Stimulated activated CD4-positive, alpha-beta T cell treated with anti-CD3 and anti-CD28 coated beads, Interleukin-4, amount 100 ng/mL, for 4 hours (primary cell): ENCODE data around the gene IMPA2.
"Not testable (repeated sequence)": the region's sequence is repeated elsewhere in the genome, so short reads cannot be mapped to it uniquely, and the experiment has no call there.

Experiments
- DNase-seq, 2 experiments: peaks; one replicate each; pipeline ENCODE4 v3.0.0-alpha.2; 2020

IMPA2 gene

DNA sequence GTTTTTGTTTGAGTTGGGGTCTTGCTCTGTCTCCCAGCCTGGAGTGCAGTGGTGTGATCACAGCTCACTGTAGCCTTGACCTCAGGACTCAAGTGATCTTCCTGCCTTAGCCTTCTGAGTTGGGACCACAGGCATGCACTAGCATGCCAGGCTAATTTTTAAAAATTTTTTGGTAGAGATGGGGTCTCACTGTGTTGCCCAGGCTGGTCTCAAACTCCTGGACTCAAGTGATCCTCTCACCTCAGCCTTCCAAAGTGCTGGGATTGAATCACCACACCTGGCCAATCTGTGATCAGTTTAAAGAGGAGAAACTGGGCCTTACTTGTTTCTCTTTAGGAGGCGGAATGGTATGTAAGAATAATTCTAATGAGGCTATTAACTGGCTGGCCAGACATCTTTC is 49.9 kb downstream of the IMPA2 start:
- DNase-seq, result no peak

GRCh38 chr18:12031846-12032245 is 50.5 kb downstream of the IMPA2 start:
- DNase-seq, result no peak

GRCh38 chr18:12032786-12033642 is 51.7 kb downstream of the IMPA2 start:
- DNase-seq, result no peak

- no peak for DNase-seq
Observed at GRCh38 chr18:12033643-12034025, 52.3 kb downstream of the IMPA2 start.

GRCh38 chr18:12034241-12035100 is 53.2 kb downstream of the IMPA2 start:
- DNase-seq, result no peak

DNA sequence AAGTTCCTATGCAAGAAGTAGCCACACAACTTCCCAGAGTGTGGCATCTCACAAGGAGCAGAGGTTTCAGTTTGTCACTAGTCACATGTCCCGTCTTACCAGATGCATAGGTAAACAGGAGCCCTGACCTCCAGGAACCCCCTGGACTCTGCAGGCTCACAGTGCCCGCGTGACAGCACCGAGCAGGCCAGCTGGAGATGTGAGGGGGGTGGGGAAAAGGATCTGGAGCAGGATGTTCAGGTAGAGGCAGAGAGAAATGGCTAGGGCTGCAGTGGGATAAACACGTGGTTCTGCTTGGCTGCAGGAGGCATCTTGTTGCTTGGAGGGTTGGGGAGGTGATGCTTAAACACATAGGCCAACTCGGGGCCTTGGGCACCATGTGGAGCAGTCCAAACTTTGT is 54.2 kb downstream of the IMPA2 start:
- no peak for DNase-seq

GRCh38 chr18:12036201-12036751 is 55.0 kb downstream of the IMPA2 start:
- no peak for DNase-seq

DNA sequence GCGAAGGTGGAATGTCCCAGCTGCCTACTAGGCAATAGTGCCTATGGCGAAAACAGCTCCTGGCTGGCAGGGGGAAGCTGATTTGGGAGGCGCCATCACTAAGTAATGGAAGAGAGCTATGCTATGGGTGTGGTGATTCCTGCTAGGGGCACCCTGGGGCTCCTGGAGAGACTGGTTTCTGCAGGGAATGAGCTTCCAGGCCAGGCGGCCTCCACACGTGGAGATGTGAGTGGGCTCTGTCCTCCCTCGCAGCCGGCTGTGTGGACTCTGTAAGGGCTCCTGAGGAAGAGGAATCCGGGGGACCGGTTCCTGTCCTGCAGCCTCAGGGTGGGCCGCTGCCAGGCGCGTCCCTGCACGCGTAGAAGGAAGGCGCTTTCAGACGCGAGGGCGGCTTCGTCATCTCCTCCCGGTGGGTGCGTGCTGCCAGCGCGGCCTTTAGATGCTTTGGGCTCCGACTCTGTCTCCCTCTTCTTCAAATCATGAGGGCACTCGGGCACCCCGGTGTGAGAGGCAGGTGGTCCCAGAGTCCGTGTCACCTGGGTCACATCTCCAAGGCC is 56.9 kb downstream of the IMPA2 start:
- DNase-seq, result peak; percentile 43 to 48

GRCh38 chr18:12038639-12039539 is 57.6 kb downstream of the IMPA2 start:
- peak; percentile 64 to 75 for DNase-seq

DNA sequence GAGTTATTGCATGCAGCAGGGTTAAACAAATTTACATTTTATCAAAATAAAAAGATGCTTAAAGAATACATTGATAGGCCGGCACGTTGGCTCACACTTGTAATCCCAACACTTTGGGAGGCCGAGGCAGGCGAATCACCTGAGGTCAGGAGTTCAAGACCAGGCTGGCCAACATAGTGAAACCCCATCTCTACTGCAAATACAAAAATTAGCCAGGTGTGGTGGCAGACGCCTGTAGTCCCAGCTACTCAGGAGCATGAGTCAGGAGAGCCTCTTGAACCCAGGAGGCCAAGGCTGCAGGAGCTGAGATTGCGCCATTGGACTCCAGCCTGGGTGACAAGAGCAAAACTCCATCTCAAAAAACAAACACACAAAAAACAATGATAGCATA is 58.2 kb downstream of the IMPA2 start:
- not testable (repeated sequence) for DNase-seq

- DNase-seq, result no peak
Observed at GRCh38 chr18:12041561-12041960, 60.3 kb downstream of the IMPA2 start.

- DNase-seq, result no peak
Observed at GRCh38 chr18:12043811-12044210, 62.5 kb downstream of the IMPA2 start.

DNA sequence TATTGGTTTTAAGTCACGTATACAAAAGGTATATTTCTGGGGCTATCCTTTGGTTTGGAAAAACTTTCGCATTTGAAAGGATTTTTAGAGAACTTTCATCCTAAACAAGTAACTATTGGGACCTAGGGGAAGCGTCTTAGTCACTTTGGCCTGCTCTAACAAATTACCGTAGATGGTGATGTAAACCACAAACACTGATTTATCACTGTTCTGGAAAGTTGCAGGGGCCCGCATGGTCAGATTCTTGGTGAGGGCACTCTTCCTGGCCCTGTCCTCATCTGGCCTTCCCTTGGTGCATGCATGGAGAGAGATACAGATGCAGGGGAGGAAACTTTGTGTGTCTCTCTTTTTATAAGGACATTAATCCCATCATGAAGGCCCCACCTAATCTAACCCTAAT is 63.3 kb downstream of the IMPA2 start:
- no peak for DNase-seq

GRCh38 chr18:12046046-12046750 is 64.9 kb downstream of the IMPA2 start:
- DNase-seq, result no peak

GRCh38 chr18:12046751-12047335 is 65.5 kb downstream of the IMPA2 start:
- no peak for DNase-seq

DNA sequence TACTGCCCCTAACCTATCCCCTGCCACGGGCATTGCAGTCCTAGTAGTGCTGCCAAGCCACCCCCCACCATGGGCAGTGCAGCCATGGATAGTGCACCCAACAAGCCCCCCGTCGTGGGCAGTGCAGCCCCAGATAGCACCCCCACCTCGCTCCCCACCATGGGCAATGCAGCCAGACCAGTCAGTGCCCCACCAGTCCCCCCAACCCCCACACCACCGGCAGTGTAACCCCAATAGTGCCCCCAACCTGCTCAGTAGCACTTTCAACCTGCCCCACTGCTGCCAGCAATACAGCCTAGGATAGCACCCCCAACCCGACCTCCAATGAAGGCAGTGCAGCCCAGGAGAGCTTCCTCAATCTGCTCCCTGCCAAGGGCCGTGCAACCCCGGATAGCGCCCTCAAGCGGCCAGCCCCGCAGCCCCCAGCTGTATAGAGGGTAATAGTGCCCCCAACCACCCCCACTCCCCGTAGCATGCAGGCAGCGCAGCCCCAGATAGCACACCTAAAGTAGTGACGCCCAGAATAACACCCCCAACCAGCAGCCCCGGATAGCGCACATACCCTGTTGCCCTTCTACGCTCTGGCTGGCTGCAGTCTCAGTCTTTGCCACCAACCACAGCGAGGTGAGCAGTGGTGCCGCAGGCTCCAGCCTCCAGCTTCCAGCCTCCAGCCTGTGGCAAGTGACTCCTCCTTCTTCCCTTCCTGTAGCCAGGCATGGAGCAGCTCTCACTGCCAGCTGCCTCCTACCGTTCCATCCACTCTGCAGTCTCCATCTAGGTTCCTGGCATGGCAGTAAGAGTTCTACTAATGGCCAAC is 66.9 kb downstream of the IMPA2 start:
- no peak for DNase-seq

- DNase-seq, result no peak
Observed at GRCh38 chr18:12048827-12049175, 67.5 kb downstream of the IMPA2 start.

- DNase-seq, result no peak
Observed at GRCh38 chr18:12049978-12050811, 68.9 kb downstream of the IMPA2 start.

- DNase-seq, result no peak
Observed at GRCh38 chr18:12052866-12053265, 71.6 kb downstream of the IMPA2 start.
